Fibroblast of lung (primary cell): ENCODE data around the gene NOS3. TPM values are rescaled to one million over a fixed set of nuclear protein-coding genes. Genes with fewer than 3 reads are reported as not detected.

Experiments
- DNase-seq, 2 donors: peaks; one replicate each; pipeline versions ENCODE4 v3.0.0 to v3.0.0-alpha.2; 2010; ENCODE audit warnings: low read depth in 2 of 2
- H2AFZ ChIP-seq: 2 replicates; pipeline ENCODE4 v1.5.1; 2012; ENCODE audit warnings: low read length, control low read depth, inconsistent platforms
- H3K27ac ChIP-seq: 2 replicates; pipeline ENCODE4 v1.5.1; 2011; ENCODE audit warnings: low read length, control low read depth; ENCODE audit not compliant: insufficient read depth
- H3K27me3 ChIP-seq: 2 replicates; pipeline ENCODE4 v1.5.1; 2011; ENCODE audit warnings: mild to moderate bottlenecking, low read length; ENCODE audit not compliant: control insufficient read depth, insufficient read depth
- H3K36me3 ChIP-seq: 2 replicates; pipeline ENCODE4 v1.5.1; 2011; ENCODE audit warnings: low read length; ENCODE audit not compliant: control insufficient read depth, insufficient read depth
- H3K4me1 ChIP-seq: 2 replicates; pipeline ENCODE4 v1.5.1; 2011; ENCODE audit warnings: low read length; ENCODE audit not compliant: control insufficient read depth, insufficient read depth; ENCODE audit errors: extremely low read depth
- H3K4me2 ChIP-seq: 2 replicates; pipeline ENCODE4 v1.5.1; 2011; ENCODE audit warnings: low read length, control low read depth; ENCODE audit not compliant: insufficient read depth; ENCODE audit errors: extremely low read depth
- H3K4me3 ChIP-seq, 4 experiments: fragments of 200-600 bp in 1 of 4; sonication (generic) in 1 of 4; replicated peaks in 1 of 4; 2 replicates each; pipeline ENCODE4 v1.5.1; 2011 to 2016; ENCODE audit warnings: low read length in 4 of 4, low read depth in 3 of 4, mild to moderate bottlenecking in 3 of 4, control low read depth in 2 of 4, inconsistent platforms in 1 of 4, mixed read lengths in 1 of 4; ENCODE audit not compliant: insufficient read depth in 1 of 4; ENCODE audit errors: control extremely low read depth in 1 of 4
- H3K79me2 ChIP-seq: 2 replicates; pipeline ENCODE4 v1.5.1; 2012; ENCODE audit warnings: mild to moderate bottlenecking, low read length, inconsistent platforms; ENCODE audit not compliant: control insufficient read depth, insufficient read depth
- H3K9ac ChIP-seq: 2 replicates; pipeline ENCODE4 v1.5.1; 2011; ENCODE audit warnings: mild to moderate bottlenecking, low read length, control low read depth; ENCODE audit not compliant: insufficient read depth
- H3K9me3 ChIP-seq: 2 replicates; pipeline ENCODE4 v1.5.1; 2012; ENCODE audit warnings: low read depth, low read length; ENCODE audit not compliant: control insufficient read depth, insufficient read depth
- H4K20me1 ChIP-seq: 2 replicates; pipeline ENCODE4 v1.5.1; 2011; ENCODE audit warnings: low read length; ENCODE audit not compliant: control insufficient read depth, insufficient read depth; ENCODE audit errors: extremely low read depth
- EZH2 ChIP-seq: IDR thresholded peaks from 2 replicates; pipeline ENCODE4 v1.5.1; 2012; ENCODE audit warnings: low read length, control low read depth, mild to moderate bottlenecking; ENCODE audit errors: missing control alignments
- polyA plus RNA-seq, 2 donors: library from polyadenylated mRNA; depleted of rRNA in 1 of 2; stranded (reverse) in 1 of 2; unstranded in 1 of 2; fragments of >200 nt; gene quantifications; 2 replicates each; pipeline ENCODE4 v1.2.1, GENCODE V29; 2011 to 2012; ENCODE audit warnings: missing spikeins in 1 of 2
- total RNA-seq: library from RNA; depleted of rRNA; stranded (reverse); fragments of >200 nt; gene quantifications from 2 replicates; pipeline ENCODE4 v1.2.1, GENCODE V29; 2014
- TF ChIP-seq, protein P1 (sequence below), 2 donors: IDR thresholded peaks in 1 of 2; conservative IDR thresholded peaks in 1 of 2; 1 replicate in 1 of 2; 2 replicates in 1 of 2; pipeline ENCODE4 v1.5.1; 2011 to 2012; ENCODE audit warnings: low read length in 2 of 2, control low read depth in 1 of 2, inconsistent platforms in 1 of 2, low read depth in 1 of 2, mild to moderate bottlenecking in 1 of 2

NOS3 gene
- total and polyA plus RNA-seq, 2 donors (not counting 1 experiment from before 2014, with no cell fraction given) = 0.12 to 0.50 TPM

DNA sequence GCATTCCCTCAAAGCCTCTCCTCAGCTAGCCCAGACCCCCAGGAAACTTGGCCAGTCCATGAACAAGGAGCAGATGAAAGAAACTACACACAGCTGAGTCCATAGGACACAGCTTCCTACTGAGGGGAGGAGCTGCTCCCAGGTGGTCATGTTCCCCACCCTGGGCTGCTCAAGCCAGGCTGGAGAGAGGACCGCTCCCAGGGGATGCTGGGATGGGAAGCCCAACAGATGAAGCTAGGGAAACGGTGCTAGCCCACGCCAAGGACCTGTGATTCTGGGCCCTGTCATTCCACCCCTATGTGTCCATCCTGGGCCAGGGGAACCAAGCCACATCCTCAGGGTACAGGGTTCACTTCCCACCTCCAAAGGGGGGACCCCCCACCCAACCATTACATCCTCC, 31.7 kb upstream of the NOS3 start:
- no peak for DNase-seq
- H3K9me3 ChIP-seq = no peaks in the 10 kb centered on the region
- peaks cover 3% of the 10 kb centered on the region for H3K4me1 ChIP-seq
- H3K79me2 ChIP-seq = no peaks in the 10 kb centered on the region
- peaks cover 3% of the 10 kb centered on the region for H3K27me3 ChIP-seq
- no peak overlapping the region for H3K4me2 ChIP-seq
- no peaks in the 10 kb centered on the region for H3K36me3 ChIP-seq
- no peak overlapping the region for H2AFZ ChIP-seq
- H3K27ac ChIP-seq = no peak overlapping the region
- H4K20me1 ChIP-seq = no peaks in the 10 kb centered on the region
- no peak overlapping the region for H3K4me3 ChIP-seq
- TF ChIP-seq, protein P1, sequence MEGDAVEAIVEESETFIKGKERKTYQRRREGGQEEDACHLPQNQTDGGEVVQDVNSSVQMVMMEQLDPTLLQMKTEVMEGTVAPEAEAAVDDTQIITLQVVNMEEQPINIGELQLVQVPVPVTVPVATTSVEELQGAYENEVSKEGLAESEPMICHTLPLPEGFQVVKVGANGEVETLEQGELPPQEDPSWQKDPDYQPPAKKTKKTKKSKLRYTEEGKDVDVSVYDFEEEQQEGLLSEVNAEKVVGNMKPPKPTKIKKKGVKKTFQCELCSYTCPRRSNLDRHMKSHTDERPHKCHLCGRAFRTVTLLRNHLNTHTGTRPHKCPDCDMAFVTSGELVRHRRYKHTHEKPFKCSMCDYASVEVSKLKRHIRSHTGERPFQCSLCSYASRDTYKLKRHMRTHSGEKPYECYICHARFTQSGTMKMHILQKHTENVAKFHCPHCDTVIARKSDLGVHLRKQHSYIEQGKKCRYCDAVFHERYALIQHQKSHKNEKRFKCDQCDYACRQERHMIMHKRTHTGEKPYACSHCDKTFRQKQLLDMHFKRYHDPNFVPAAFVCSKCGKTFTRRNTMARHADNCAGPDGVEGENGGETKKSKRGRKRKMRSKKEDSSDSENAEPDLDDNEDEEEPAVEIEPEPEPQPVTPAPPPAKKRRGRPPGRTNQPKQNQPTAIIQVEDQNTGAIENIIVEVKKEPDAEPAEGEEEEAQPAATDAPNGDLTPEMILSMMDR (conservative IDR thresholded peaks at IDR 0.05 in 1 of 2, IDR thresholded peaks at IDR 0.05 in 1 of 2; ENCODE audit: low read depth in 1 of 2, low read length in 2 of 2) = no peak
- no peak for TF ChIP-seq EZH2
- H3K9ac ChIP-seq = no peak overlapping the region

DNA sequence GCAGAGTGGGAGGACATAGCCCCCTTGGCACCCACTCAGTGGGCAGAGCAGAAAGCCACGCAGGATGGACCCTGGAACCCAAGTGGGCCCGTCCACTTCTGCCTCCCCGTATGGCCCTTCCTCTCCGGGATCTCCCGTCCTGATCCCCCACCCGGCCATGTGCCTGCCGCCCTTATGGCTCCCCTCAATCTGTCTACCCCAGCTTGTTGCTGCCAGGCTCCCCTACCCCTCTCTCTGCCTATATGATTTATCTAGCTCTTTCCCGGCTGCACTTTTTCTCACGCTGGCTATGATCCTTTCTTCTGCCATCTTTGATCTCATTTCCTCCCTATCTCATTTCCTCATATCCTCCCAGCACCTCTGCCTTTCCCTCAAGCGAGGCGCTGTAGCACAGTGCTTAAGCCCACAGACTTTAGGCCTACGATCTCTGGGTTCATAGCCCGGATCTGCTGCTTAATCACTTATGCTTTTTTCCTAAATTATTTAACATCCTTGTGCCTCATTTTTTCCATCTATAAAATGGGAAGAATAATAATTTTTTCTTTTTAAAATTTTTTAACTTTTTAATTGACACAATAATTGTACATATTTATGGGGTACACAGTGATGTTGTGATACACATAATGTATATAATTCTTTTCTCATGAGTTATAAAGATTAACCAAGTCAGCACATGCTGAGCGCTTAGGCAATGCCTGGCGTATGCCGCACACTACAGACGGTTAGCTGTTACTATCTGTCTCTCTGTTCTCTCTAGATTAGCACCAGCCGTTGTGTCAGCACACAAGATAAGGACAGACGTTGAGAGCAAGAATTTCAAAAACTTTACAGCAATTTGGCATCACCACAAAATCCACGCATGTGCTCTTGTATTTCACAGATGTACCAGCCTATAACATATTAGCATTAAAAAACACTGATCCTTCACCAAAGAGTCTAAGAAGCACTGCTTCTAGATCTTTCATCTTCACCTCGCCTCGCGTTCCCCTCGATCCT, 30.8 kb upstream of the NOS3 start:
- H3K4me1 ChIP-seq = peaks cover 3% of the 10 kb centered on the region
- peaks cover 3% of the 10 kb centered on the region for H3K27me3 ChIP-seq
- TF ChIP-seq, protein P1 (conservative IDR thresholded peaks at IDR 0.05 in 1 of 2, IDR thresholded peaks at IDR 0.05 in 1 of 2; ENCODE audit: low read depth in 1 of 2, low read length in 2 of 2) = no peak
- no peak overlapping the region for H3K4me2 ChIP-seq
- H3K9me3 ChIP-seq = no peaks in the 10 kb centered on the region
- no peak overlapping the region for H3K9ac ChIP-seq
- H3K79me2 ChIP-seq = no peaks in the 10 kb centered on the region
- H3K27ac ChIP-seq = no peak overlapping the region
- H4K20me1 ChIP-seq = no peaks in the 10 kb centered on the region
- H3K4me3 ChIP-seq = no peak overlapping the region
- DNase-seq = no peak
- H2AFZ ChIP-seq = no peak overlapping the region
- no peaks in the 10 kb centered on the region for H3K36me3 ChIP-seq

DNA sequence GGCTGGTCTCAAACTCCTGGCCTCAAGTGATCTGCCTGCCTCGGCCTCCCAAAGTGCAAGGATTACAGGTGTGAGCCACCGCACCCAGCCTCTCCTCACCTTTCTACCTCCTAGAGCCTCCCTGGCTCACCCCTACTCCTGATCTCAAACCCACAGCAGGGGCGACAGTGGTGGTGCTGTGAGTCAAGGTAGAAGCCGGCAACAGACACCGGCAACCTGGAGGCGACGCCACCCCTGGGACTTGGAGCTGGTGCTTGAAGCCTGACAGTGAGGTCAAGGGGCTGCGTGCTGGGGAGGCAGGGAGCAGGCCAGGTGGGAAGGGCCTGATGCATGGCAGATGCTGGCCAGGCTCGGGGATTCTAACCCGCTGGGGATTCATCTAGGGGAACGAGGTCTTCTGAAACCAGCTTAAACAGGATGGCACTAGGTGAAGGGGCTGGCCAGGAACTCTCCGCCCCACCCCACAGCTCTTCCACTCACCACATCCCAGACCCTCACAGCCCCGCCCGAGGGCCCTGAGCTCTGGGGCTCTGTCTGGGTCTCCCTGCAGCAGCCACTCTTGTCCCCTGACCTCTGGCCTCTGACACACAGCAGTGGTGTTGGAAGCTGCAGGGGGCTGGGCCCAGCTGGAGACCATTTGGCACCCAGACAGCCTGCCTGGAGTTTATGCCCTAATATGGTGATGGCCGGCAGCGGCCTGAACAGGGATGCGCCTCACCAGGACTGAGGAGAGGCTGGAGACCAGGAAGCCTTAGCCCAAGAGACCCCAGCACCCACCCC, 29.1 kb upstream of the NOS3 start:
- Histone ChIP-seq H3K27me3 (no peaks in the 10 kb centered on the region), H3K36me3 (no peaks in the 10 kb centered on the region), H3K4me3 (no peak overlapping the region), H3K4me1 (peaks cover 3% of the 10 kb centered on the region), H3K79me2 (no peaks in the 10 kb centered on the region), H3K27ac (no peak overlapping the region), H3K9me3 (no peaks in the 10 kb centered on the region), H4K20me1 (no peaks in the 10 kb centered on the region), H3K4me2 (no peak overlapping the region), H3K9ac (no peak overlapping the region), H2AFZ (no peak overlapping the region)
- TF ChIP-seq, protein P1 (conservative IDR thresholded peaks at IDR 0.05 in 1 of 2, IDR thresholded peaks at IDR 0.05 in 1 of 2; ENCODE audit: low read depth in 1 of 2, low read length in 2 of 2) = no peak
- TF ChIP-seq EZH2 = no peak
- peak in 1 of 2 donors; percentile 44 for DNase-seq
